ENCODE measurements around the gene HIVEP1.

Gene HIVEP1

GRCh38 chr6:11996751-11997150 lies 15.4 kb upstream of the HIVEP1 start:
- DNase-seq = no peak

DNA sequence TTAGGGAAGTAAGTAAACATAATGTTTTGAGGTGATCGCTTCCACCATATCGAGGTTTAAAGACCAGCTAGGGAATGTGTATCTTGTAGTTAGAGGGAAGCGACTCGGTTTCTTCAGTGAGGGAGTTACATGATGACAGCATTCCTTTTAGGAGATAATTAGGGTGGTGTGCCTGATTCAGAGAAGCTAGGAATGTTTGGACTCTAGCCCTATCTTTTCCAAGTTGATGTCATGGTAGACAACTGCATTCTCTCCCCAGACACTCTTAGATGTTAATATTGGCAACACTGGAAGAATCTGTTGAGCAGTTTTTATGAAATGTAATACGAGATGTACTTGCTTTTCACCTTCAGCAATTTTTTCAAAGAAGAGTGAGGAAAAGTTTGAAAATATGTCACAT lies 12.9 kb upstream of the HIVEP1 start:
- DNase-seq = no peak

GRCh38 chr6:12000174-12000573 lies 11.9 kb upstream of the HIVEP1 start:
- DNase-seq = no peak

GRCh38 chr6:12001004-12001705 lies 11.0 kb upstream of the HIVEP1 start:
- DNase-seq = no peak

GRCh38 chr6:12001706-12002435 lies 10.2 kb upstream of the HIVEP1 start:
- no peak for DNase-seq

- no peak for DNase-seq
These were observed 4.6 kb upstream of the HIVEP1 start for GRCh38 chr6:12007473-12007872.

DNA sequence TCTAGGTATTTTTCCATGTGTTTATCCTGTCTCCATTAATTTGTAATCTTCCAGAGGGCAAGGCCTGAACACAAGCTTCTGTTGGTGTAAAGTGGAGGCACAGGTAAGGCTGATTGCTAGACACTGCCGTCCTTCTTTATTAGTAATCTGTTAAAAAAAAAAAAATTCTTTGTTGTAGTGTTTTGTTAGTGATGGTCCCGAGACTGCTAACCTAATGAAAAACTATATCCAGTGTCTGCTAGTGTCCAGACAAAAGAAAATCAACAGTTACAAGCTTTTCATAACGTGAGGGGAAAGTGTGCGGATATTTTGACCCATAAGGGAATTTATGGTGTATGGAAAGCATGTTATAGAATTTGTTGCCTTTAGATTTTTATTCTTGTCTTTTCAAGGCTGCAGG lies 4.2 kb upstream of the HIVEP1 start:
- DNase-seq = no peak

DNA sequence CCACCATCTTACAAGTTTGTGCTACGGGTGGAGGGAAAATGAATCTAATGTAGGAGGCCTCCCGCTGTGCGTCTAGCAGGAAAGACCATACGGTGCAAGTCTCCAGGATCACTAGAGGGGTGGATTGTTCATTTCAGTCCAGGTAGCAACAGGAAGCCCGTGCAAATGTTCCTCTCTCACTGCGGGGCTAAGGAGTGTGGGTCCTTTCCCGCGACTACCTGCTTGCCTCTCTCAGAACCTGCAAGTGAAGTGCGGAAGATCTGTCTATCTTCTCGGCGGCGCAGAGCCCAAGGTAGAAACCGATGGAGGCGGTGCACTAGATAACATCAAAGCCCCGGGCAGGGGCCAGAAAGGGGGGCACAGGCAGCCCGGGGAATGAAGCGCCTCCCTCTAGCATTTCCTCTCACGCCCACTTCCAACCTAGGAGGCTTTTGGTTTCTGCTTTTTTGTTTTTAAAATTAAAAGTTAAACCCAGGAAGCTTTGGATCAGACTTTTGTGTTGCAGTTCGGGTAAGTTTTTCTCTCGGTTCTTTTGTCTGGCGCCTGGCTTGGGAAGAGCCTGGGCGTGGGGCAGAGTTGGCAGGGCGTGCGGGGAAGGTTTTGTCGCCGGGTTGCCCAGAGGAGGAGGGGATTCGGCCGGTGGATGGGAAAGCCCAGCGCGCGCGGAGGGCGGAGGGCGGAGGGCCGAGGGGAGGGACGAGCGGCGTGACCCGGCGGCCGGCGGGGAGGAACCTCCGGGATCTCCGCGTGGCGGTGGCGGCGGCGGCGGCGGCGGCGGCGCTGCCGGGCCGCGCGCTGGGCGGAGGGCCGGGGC lies 3.5 kb upstream of the HIVEP1 start:
- peak; percentile 61 for DNase-seq

- DNase-seq = no peak
These were observed 2.9 kb upstream of the HIVEP1 start for GRCh38 chr6:12009180-12009685.

DNA sequence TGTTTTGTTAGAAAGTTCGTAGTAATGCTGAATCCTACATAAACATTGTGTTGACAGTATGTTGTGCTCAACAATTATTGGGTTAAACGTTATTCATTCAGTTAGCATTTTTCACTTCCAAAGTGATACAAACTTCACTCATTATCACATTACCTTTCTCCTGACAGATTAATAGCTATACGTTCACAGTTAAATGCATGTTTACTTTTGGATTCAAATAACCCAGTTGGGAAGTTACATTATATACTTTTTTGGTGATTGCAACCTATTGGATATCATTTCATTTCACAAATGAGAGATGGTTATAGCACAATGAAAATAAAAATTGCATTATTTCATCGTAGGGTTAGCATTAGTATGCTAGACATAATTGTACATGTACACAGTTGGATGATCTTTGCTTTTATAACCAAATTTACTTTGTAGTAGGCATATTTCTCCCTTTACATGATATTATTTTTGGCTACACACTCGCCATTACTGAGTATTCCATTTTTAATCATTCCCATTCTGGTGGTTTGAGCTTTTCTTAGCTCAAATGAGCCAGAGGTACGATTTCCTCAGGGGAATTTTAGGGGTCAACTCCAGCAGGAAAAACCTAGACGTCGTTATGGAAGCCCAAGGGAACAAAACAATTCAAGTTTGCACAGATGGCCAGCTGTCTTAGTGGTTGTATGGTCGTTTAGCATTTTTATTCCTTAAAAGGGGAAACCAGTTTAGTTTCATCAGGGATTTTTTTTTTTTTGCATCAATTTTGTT lies 2.1 kb upstream of the HIVEP1 start:
- no peak for DNase-seq

DNA sequence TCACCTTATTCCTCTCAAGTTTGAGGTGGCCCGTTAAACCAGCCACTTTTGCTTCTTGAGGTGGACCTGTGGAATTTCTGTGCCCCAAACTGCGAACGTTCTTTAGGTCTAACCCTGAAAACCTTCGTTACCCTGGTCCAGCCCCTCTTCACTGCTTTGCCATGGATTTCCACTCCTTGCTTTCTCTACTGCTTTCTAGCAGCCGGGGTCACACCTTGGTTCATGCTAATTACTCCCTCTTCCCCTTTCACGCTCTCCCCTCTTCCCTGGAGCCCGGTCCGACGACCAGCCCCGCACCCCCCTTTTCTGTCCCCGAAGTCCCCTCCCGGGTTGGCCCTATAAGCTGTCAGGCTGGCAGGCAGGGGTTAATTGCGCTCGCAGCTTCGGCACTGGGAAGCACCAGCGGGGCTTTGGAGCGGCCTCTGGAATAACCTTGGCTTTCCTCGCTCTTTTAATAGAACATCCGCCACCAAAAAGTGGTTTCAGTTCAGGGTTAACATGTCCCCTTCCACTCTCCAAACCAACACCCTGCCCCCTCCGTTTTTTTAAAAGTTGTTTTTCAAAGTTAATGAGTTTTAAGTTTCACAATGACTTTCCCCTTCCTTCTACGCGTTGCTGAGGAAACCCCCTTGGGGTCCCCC lies 1.4 kb upstream of the HIVEP1 start:
- DNase-seq = peak; percentile 94

DNA sequence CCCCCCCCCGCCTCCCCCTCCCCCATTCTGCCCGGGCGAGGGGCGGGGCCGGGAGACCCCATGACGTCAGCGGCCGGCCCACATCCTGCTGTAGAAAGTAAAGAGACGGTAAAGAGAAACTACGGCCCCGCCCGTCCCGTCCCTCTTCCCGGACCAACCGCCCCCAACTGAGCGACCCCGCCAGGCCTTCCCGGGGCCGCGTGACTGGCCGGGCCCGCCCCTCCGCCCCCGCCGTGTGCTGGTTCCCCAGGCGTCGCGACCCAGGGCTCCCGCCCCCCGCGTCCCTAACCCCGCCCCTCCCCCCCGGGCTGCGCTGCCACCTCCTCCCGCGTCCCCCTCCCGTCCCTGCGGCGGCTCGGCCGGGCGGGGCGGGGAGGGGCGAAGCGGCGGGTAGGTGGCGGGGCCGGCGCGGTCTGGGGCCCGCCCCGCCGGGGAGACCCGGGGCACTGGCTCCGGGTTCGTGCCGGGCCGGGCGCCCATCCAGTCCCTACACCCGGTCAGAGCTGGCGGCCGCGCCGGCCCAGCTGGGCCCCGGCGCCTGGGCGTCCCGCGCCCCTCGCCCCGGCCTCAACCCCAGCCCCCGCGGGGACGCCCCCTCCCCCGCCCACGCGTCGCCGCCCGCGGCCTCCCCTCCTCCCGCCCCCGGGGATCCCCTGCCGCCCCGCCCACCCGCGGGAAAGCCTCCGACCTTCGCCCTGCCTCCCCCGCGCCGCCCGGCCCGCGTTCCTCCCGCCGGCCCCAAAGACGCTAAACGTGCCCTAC lies 655 bp upstream of the HIVEP1 start:
- DNase-seq = peak; percentile 94

GRCh38 chr6:12012558-12013306 lies 620 bp downstream of the HIVEP1 start:
- DNase-seq = peak; percentile 89

- no peak for DNase-seq
These were observed 1.2 kb downstream of the HIVEP1 start for GRCh38 chr6:12013307-12013719.

- no peak for DNase-seq
These were observed 2.1 kb downstream of the HIVEP1 start for GRCh38 chr6:12014027-12014872.

DNA sequence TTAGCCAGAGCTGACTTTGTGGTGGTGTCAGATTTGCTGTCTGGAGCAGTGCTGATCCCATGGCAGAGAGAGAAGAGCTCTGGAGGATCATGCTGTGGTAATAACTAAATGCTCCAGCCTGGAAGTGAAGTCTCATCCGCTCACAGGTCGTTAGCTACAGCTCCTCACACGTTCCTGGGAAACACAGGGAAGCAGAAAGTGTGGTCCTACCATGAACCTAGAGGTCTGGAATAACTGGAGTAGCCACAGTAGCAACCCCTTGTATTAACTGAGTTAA lies 2.7 kb downstream of the HIVEP1 start:
- DNase-seq = no peak

DNA sequence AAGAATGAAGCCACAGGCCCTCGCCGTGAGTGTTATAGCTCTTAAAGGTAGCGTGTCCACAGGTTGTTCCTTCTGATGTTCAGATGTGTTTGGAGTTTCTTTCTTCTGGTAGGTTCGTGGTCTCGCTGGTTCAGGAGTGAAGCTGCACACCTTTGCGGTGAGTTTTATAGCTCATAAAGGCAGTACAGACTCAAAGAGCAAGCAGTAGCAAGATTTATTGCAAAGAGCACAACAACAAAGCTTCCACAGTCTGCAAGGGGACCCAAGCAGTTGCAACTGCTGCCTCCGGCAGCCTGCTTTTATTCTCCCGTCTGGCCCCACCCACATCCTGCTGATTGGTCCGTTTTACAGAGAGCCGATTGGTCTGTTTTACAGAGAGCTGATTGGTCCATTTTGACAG lies 5.2 kb downstream of the HIVEP1 start:
- no peak for DNase-seq

GRCh38 chr6:12017876-12018401 lies 5.8 kb downstream of the HIVEP1 start:
- no peak for DNase-seq

DNA sequence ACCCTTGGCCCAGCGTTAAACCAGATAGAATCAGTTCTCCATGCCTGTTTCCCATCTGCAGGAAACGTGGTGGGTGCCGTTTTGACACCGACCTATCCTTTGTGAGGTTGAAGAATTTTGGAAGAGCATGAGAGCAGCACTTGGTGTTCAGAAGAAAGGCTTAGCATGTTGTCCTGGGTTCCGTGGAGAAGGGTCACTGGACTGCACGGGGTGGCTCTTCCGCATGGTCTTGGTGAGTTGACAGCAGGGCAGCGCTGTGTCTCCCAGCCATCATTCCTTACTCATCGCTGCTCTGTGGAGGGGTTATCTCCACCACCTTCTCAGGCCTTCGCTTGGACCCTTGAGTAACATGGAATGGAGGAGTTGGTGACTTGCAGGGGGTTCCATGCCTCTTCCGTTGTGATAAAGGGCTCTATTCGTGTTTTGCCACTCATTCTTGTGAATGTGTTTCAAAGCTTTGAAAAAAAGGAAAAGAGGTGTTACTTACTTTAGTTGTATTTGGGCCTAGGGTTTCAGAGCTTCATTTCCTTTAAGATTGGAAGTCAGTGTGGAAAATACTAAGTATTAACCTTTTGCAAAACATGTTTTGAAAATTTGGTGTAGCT lies 8.2 kb downstream of the HIVEP1 start:
- no peak for DNase-seq
